ENCODE data around the gene LPAR3.
A peak's percentile ranks its signal among the peaks of the same experiment; 100 is the strongest.

Gene LPAR3

DNA sequence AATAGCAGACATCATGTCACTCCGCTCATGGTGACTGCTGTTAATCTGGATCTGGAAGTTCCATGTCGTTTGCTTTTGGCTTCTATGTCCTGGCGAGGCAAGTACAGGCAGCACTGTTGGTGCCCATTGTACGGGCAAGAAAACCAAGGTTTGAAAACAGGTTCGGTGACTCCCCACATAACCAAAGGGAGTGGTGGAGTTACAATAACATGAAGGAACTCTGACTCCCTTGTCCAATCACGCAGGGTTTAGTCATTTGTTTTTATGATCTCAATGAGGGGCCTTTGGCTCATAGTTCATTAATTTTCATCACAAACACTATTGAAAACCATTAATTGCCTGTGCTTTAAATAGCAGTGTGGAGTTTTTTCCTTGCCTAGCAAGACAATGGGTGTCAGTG lies 119.8 kb downstream of the LPAR3 start:
- no peak for DNase-seq

DNA sequence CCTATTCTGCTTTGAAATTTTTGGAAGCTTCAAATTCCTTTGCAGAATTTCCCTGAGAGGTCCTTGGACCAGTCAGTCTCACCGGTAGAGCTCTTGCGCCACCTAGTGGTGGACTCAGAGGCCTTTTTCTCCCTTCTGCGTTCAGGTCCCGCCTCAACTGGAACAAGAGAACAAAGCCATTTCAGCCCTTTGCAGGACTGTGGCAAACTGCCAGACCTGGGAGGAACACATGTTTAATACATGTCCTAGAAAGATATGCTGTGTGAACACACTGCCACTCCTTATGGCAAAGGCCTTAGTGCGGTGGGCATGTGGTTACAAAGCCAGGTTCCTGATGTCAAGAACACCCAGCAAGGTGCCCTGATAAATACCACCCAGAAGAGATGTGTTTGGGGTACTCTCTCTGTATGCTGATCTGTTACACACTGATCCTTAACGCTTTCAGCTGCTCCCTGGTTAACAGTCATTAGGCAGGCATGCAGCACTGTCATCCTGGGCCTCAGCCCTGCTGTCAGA lies 120.5 kb downstream of the LPAR3 start:
- peak; percentile 90 for DNase-seq

DNA sequence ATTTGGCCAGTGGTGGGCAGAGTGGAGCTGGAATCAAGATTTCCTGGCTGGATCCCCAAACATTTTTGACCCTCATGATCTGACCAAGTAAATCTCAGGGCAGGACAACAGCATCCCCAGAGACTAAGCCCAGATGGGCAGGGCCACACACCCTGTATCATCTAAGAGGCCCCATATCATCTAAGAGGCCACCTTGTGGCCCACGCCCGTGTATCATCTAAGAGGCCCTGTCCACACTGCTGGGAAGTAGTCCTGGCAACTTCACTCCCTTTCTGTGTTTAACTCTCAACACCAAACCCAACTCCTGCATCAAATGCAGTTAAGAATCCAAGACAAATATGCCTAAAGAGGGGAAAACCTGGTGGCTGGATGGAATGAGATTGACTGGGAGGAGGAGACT lies 121.1 kb downstream of the LPAR3 start:
- peak; percentile 35 for DNase-seq

DNA sequence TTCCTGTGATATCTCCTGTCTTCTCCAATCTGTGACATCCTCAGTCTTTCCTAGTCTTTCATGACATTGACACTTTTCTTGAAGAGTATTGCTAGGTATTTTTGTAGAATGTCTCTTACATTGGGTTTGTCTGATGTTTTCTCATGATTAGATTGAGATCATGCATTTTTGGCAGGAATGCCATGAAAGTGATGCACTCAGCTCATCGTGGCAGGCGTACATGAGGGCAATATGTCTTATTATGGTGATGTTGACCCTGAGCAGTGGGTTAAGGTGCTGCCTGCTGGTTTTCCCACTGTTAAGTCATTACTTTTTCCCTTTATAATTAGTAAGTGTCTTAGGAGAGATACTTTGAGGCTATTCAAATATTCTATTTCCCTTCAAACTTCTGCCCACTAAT lies 122.5 kb downstream of the LPAR3 start:
- DNase-seq = no peak

DNA sequence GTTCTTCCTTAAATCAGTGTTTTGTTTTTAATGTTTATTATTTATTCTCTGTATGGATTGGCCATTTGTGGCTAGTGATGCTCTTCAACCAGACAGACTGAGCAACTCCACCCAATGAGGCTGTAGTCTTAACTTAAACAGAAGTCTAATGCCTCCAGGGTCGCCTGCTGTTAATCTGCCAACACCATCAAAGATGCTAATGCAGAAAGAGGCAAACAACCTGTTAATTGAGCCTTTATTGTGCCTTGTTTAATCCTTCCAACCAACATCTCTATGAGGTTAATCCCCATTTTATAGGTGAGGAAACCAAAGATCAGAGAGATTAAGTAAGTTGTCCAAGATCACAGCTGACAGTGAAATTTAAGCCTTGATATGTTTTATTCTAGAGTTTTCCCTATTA lies 123.4 kb downstream of the LPAR3 start:
- DNase-seq = no peak

DNA sequence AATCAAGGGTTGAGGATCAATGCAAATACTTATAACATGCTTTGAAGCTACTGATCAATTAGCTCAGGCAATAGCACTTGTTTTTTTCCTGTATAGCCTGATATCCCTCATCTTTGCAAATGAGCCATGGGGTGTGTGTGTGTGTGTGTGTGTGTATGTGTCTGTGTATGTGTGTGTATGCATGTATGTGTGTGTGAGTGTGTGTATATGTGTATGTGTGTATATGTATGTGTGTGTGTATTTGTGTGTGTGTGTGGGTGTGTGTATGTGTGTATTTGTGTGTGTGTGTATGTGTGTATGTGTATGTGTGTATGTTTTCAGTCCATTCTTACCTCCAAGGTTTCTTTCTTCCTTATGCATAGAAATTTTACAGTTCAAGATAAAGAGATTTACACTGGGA lies 124.4 kb downstream of the LPAR3 start:
- DNase-seq = no peak

DNA sequence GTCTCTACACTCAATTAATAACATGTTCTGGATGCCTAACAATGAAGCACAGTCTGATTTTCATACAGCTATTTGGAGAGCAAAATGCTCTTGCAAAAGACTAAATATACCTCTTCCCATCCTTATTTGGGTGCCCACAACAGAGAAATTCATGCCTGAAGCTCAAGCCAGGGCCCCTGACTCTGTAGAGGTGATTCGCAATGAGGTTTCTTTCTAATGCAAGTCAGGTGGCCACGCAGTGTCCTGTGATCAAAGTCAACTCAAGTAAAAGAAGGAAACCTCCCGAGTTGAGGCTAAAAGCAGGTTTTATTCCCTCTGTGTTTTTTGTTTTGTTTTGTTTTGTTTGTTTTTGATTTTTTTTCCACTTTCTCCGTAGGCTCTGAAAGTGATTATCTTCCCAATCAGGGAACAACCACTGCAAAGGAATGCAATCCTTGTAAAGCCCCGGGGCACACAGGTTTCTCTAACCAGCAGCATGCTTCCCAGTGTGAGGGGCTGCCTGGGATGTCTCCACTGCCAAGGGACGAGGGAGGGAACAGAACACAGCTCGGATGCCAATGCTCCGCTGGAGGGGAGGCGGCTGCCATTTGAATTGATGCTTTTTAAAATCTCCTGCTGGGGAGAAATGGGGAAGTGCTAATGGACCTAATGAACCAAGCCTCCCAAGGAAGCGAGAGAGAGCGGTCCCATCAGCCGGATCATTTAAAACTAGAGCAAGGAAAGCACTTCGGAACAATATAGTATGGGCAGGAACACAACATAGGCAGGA lies 128.9 kb downstream of the LPAR3 start:
- no peak for DNase-seq

DNA sequence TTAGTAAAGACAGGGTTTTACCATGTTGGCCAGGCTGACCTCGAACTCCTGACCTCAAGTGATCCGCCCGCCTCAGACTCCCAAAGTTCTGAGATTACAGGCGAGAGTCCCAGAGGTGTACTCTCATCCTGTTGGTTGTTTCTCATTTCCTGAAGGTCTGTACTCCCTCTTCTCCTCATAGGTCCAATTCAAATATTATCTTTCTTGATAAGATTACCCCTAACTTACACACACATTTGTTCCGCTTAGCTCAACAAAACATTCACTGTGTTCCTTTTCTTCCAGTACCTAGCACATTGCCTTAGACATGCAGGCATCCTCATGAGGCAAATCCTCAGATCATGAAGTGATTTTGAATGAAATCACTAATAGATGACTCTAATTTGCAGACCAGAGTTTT lies 130.3 kb downstream of the LPAR3 start:
- DNase-seq = no peak
